BJ (cell line): ENCODE results near the gene ABLIM2. TPM values are rescaled to one million over a fixed set of nuclear protein-coding genes. Genes with fewer than 3 reads are reported as not detected.
"Not testable (repeated sequence)": the region's sequence is repeated elsewhere in the genome, so short reads cannot be mapped to it uniquely, and the experiment has no call there.

ENCODE experiments used
- CTCF ChIA-PET: fragments of 350-600 bp; formaldehyde crosslinking; extraction: SDS; loops from one replicate; lab custom pipeline; 2021; ENCODE audit warnings: antibody characterized with exemption, inconsistent platforms; lab: Yijun Ruan, JAX
- POLR2A ChIA-PET: fragments of 300-600 bp; sonication (Branson Sonifier 250); formaldehyde crosslinking; extraction: SDS; loops from one replicate; lab custom pipeline; 2021; ENCODE audit warnings: antibody characterized with exemption; lab: Charles Lee
- DNase-seq: peaks from one replicate; pipeline ENCODE4 v3.0.0-alpha.2; 2011; ENCODE audit warnings: low read depth
- H3K27me3 ChIP-seq: 2 replicates; pipeline ENCODE4 v1.6.0; 2011; ENCODE audit warnings: low read length; ENCODE audit not compliant: control insufficient read depth, insufficient read depth
- H3K36me3 ChIP-seq: 2 replicates; pipeline ENCODE4 v1.5.1; 2011; ENCODE audit warnings: low read length; ENCODE audit not compliant: control insufficient read depth, insufficient read depth
- H3K4me3 ChIP-seq: 2 replicates; pipeline ENCODE4 v1.5.1; 2011; ENCODE audit warnings: low read depth, mild to moderate bottlenecking, control low read depth, low read length
- CTCF ChIP-seq: IDR thresholded peaks from 2 replicates; pipeline ENCODE4 v1.5.1; 2011; ENCODE audit warnings: low read depth, mild to moderate bottlenecking, control low read depth, inconsistent platforms, low read length, moderate library complexity; ENCODE audit not compliant: insufficient read depth
- polyA plus RNA-seq: library from polyadenylated mRNA; depleted of rRNA; stranded (reverse); fragments of >200 nt; gene quantifications from 2 replicates; pipeline ENCODE4 v1.2.3, GENCODE V29; 2011

Gene ABLIM2
- polyA plus RNA-seq, 1 experiment, result 0.07 TPM

GRCh38 chr4:8144359-8144758, 14.3 kb downstream of the ABLIM2 start:
- ChIA-PET CTCF (no interaction called here), POLR2A (no interaction called here)
- Histone ChIP-seq H3K4me3 (no peak overlapping the region), H3K27me3 (peaks cover 35% of the 10 kb centered on the region), H3K36me3 (no peaks in the 10 kb centered on the region)
- no peak for TF ChIP-seq CTCF
- no peak for DNase-seq

- DNase-seq, result no peak
- ChIA-PET CTCF (no interaction called here), POLR2A (no interaction called here)
- Histone ChIP-seq H3K4me3 (no peak overlapping the region), H3K36me3 (no peaks in the 10 kb centered on the region), H3K27me3 (peaks cover 34% of the 10 kb centered on the region)
- TF ChIP-seq CTCF, result no peak
These were observed 15.0 kb downstream of the ABLIM2 start for GRCh38 chr4:8143392-8144140.

GRCh38 chr4:8142556-8142955, 16.1 kb downstream of the ABLIM2 start:
- no peaks in the 10 kb centered on the region for H3K36me3 ChIP-seq
- H3K4me3 ChIP-seq, result no peak overlapping the region
- H3K27me3 ChIP-seq, result peaks cover 32% of the 10 kb centered on the region
- ChIA-PET CTCF (no interaction called here), POLR2A (no interaction called here)
- TF ChIP-seq CTCF, result no peak
- no peak for DNase-seq

- H3K4me3 ChIP-seq, result no peak overlapping the region
- ChIA-PET CTCF (interaction anchor here (0.7 kb wide), 1 partner anchor 12 kb away, joined by 3 read pairs; no protein-coding TSS in a partner anchor), POLR2A (no interaction called here)
- peaks cover 30% of the 10 kb centered on the region for H3K27me3 ChIP-seq
- no peaks in the 10 kb centered on the region for H3K36me3 ChIP-seq
- DNase-seq, result no peak
- TF ChIP-seq CTCF, result no peak
These were observed 16.7 kb downstream of the ABLIM2 start for GRCh38 chr4:8141935-8142334.

GRCh38 chr4:8140915-8141314, 17.7 kb downstream of the ABLIM2 start:
- ChIA-PET CTCF (no interaction called here), POLR2A (interaction anchor here (0.6 kb wide), 1 partner anchor 91 kb away, joined by 10 read pairs; no protein-coding TSS in a partner anchor)
- Histone ChIP-seq H3K4me3 (no peak overlapping the region), H3K27me3 (peaks cover 28% of the 10 kb centered on the region), H3K36me3 (no peaks in the 10 kb centered on the region)
- TF ChIP-seq CTCF, result no peak
- DNase-seq, result no peak

- H3K36me3 ChIP-seq, POLR2A ChIA-PET, CTCF ChIA-PET, DNase-seq, H3K4me3 ChIP-seq: not testable (repeated sequence)
- H3K27me3 ChIP-seq, result peaks cover 29% of the 10 kb centered on the region
These were observed 18.9 kb downstream of the ABLIM2 start for GRCh38 chr4:8139726-8140125.
